ENCODE data around the gene FNBP1.
A peak's percentile ranks its signal among the peaks of the same experiment; 100 is the strongest.

Gene FNBP1

GRCh38 chr9:130045725-130046450 is 2.9 kb upstream of the FNBP1 start:
- H3K27ac ChIP-seq, result peak overlapping the region; percentile 98
- TF ChIP-seq, protein P1, sequence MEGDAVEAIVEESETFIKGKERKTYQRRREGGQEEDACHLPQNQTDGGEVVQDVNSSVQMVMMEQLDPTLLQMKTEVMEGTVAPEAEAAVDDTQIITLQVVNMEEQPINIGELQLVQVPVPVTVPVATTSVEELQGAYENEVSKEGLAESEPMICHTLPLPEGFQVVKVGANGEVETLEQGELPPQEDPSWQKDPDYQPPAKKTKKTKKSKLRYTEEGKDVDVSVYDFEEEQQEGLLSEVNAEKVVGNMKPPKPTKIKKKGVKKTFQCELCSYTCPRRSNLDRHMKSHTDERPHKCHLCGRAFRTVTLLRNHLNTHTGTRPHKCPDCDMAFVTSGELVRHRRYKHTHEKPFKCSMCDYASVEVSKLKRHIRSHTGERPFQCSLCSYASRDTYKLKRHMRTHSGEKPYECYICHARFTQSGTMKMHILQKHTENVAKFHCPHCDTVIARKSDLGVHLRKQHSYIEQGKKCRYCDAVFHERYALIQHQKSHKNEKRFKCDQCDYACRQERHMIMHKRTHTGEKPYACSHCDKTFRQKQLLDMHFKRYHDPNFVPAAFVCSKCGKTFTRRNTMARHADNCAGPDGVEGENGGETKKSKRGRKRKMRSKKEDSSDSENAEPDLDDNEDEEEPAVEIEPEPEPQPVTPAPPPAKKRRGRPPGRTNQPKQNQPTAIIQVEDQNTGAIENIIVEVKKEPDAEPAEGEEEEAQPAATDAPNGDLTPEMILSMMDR (conservative IDR thresholded peaks at IDR 0.05), result no peak

- peak overlapping the region; percentile 98 for H3K27ac ChIP-seq
- TF ChIP-seq, protein P1 (conservative IDR thresholded peaks at IDR 0.05), result 0 out of 2 replicates have a peak, but pooled peaks have one; percentile 18
These were observed 950 bp upstream of the FNBP1 start for GRCh38 chr9:130043654-130044623.

DNA sequence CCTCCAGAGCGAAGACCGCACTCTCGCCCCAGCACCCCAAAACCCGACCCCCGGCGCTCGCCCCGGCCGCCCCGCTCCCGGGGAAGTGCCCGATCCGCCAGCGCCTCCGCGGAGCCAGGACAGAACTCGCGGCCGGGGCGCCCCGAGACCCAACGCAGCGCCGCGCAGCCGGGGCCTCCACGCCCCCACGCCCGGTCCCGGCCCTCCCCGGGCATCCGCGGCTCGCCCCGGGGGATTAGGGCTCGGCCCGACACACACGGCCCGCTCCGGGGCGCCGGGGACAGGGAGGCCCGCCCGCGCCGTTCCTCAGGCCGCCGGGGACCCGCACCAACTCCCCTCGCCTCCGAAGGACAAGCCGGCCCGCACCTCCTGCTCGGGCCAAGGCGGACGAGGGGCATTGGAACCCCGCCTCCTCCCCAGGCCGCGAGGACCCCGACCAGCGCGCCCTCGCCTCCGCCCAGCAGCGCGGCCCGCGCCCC is 544 bp downstream of the FNBP1 start:
- TF ChIP-seq, protein P1 (conservative IDR thresholded peaks at IDR 0.05), result no peak
- peak overlapping the region; percentile 98 for H3K27ac ChIP-seq

DNA sequence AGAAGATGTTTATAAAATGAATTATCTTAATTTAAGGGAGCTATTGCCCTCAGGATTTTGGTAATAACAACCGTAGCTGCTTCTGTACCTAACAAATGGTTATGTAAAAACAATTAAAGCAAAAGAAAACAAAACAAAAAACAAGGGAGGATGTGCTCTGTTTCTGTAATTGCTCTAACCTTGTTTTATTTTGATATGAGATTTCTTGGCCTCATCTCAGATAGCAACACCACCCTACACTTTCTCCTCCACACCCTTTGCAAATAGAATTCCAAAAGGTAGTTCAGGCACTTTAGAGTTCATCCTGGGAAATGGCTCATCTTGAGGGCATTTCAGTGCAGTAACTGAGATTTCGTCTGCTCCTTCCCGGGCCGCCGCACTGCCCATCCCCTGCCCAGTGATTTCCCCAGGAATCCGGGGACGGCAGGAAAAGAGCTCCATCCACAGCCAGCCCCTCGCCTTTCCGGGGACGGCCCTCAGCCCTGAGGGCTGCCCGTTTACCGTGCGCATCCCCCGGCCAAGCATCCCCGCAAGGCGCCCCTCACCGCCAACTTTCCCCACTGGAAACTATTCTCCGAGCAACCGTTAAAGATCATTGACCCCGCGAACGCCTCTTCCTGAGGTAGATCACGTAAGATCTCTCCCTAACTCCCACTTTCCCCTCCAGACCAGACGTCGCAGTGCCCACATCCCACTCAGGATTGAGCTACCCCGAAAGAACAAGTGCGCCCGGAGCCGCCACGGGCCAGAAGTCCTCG is 1.2 kb downstream of the FNBP1 start:
- H3K27ac ChIP-seq, result peak overlapping the region; percentile 98
- TF ChIP-seq, protein P1 (conservative IDR thresholded peaks at IDR 0.05), result no peak

GRCh38 chr9:130040984-130041647 is 1.9 kb downstream of the FNBP1 start:
- peak overlapping the region; percentile 98 for H3K27ac ChIP-seq
- TF ChIP-seq, protein P1 (conservative IDR thresholded peaks at IDR 0.05), result no peak

- TF ChIP-seq, protein P1 (conservative IDR thresholded peaks at IDR 0.05), result no peak; the same call in 1 of the 2 replicates
- no peak overlapping the region for H3K27ac ChIP-seq
These were observed 3.4 kb downstream of the FNBP1 start for GRCh38 chr9:130039528-130040147.

All from VCaP (cell line).